Trophoblast cell (in vitro differentiated cells and primary cell): ENCODE measurements around the gene GALNT1.

ENCODE experiments used
- DNase-seq, 2 donors: peaks; one replicate each; pipeline ENCODE4 v3.0.0-alpha.2; 2016
- H2AFZ ChIP-seq: 2 replicates; pipeline ENCODE4 v1.6.1; 2013; ENCODE audit warnings: low read length, moderate library complexity, mild to moderate bottlenecking; ENCODE audit not compliant: insufficient read depth, poor library complexity
- H2AK5ac ChIP-seq: 2 replicates; pipeline ENCODE4 v1.6.1; 2013; ENCODE audit warnings: mild to moderate bottlenecking, low read length
- H2BK120ac ChIP-seq: 2 replicates; pipeline ENCODE4 v1.6.1; 2013; ENCODE audit warnings: low read length, mild to moderate bottlenecking, moderate library complexity; ENCODE audit not compliant: insufficient read depth, poor library complexity
- H2BK12ac ChIP-seq: 2 replicates; pipeline ENCODE4 v1.6.1; 2013; ENCODE audit warnings: mild to moderate bottlenecking, low read length, moderate library complexity
- H2BK5ac ChIP-seq: 2 replicates; pipeline ENCODE4 v1.6.1; 2013; ENCODE audit warnings: low read length, low read depth, moderate library complexity, mild to moderate bottlenecking; ENCODE audit not compliant: poor library complexity
- H3K14ac ChIP-seq: 2 replicates; pipeline ENCODE4 v1.6.1; 2013; ENCODE audit warnings: mild to moderate bottlenecking, low read length
- H3K18ac ChIP-seq: 2 replicates; pipeline ENCODE4 v1.6.1; 2013; ENCODE audit warnings: mild to moderate bottlenecking, low read length
- H3K23ac ChIP-seq: 2 replicates; pipeline ENCODE4 v1.6.1; 2013; ENCODE audit warnings: low read length
- H3K27ac ChIP-seq: 2 replicates; pipeline ENCODE4 v1.5.1; 2013; ENCODE audit warnings: low read depth, mild to moderate bottlenecking, inconsistent platforms, low read length, moderate library complexity
- H3K27me3 ChIP-seq: 2 replicates; pipeline ENCODE4 v1.6.1; 2013; ENCODE audit warnings: inconsistent platforms, mild to moderate bottlenecking, low read length, moderate library complexity; ENCODE audit not compliant: insufficient read depth
- H3K36me3 ChIP-seq, 2 experiments: 1 replicate in 1 of 2; 2 replicates in 1 of 2; pipeline ENCODE4 v1.6.1; 2013; ENCODE audit warnings: low read length in 2 of 2, mild to moderate bottlenecking in 2 of 2, moderate library complexity in 1 of 2; ENCODE audit not compliant: insufficient read depth in 2 of 2, control insufficient read depth in 1 of 2
- H3K4ac ChIP-seq: 2 replicates; pipeline ENCODE4 v1.6.1; 2013; ENCODE audit warnings: low read depth, mild to moderate bottlenecking, low read length, moderate library complexity
- H3K4me1 ChIP-seq, 2 experiments: 1 replicate in 1 of 2; 2 replicates in 1 of 2; pipeline ENCODE4 v1.6.1; 2013; ENCODE audit warnings: low read length in 2 of 2, mild to moderate bottlenecking in 2 of 2, moderate library complexity in 1 of 2; ENCODE audit not compliant: insufficient read depth in 2 of 2, control insufficient read depth in 1 of 2
- H3K4me2 ChIP-seq: 2 replicates; pipeline ENCODE4 v1.6.1; 2013; ENCODE audit warnings: inconsistent platforms, mild to moderate bottlenecking, low read length, moderate library complexity
- H3K4me3 ChIP-seq: 2 replicates; pipeline ENCODE4 v1.5.1; 2013; ENCODE audit warnings: mild to moderate bottlenecking, low read depth, low read length, inconsistent platforms
- H3K79me1 ChIP-seq: one replicate; pipeline ENCODE4 v1.6.1; 2013; ENCODE audit warnings: low read length
- H3K79me2 ChIP-seq: 2 replicates; pipeline ENCODE4 v1.6.1; 2013; ENCODE audit warnings: low read length, mild to moderate bottlenecking; ENCODE audit not compliant: control insufficient read depth, insufficient read depth, poor library complexity
- H3K9ac ChIP-seq: 2 replicates; pipeline ENCODE4 v1.6.1; 2013; ENCODE audit warnings: mild to moderate bottlenecking, low read length
- H3K9me3 ChIP-seq: 2 replicates; pipeline ENCODE4 v1.6.1; 2013; ENCODE audit warnings: low read depth, mild to moderate bottlenecking, control low read depth, inconsistent platforms, low read length; ENCODE audit not compliant: insufficient read depth
- H4K12ac ChIP-seq: 2 replicates; pipeline ENCODE4 v1.6.1; 2013; ENCODE audit warnings: low read depth, mild to moderate bottlenecking, low read length, moderate library complexity
- H4K8ac ChIP-seq: 2 replicates; pipeline ENCODE4 v1.6.1; 2013; ENCODE audit warnings: low read depth, mild to moderate bottlenecking, low read length, moderate library complexity
- H4K91ac ChIP-seq: one replicate; pipeline ENCODE4 v1.6.1; 2013; ENCODE audit warnings: low read depth, mild to moderate bottlenecking, low read length, moderate library complexity
- WGBS: extraction: QIAGEN DNeasy Blood & Tissue Kit; methylation state at CpG from one replicate; pipeline ENCODE4 v1.1.7; 2013; ENCODE audit warnings: missing lambda C conversion rate; ENCODE audit not compliant: insufficient read length, insufficient coverage; ENCODE audit errors: extremely low coverage; 5-methylcytosine and 5-hydroxymethylcytosine counted together

The GALNT1 gene

GRCh38 chr18:35634323-35634722 is 52.8 kb downstream of the GALNT1 start:
- Histone ChIP-seq H2BK120ac (peak overlapping the region; percentile 3), H3K36me3 (peaks cover 0 to 2% of the 10 kb centered on the region in 2 experiments), H3K79me1 (peaks cover 5% of the 10 kb centered on the region), H3K18ac (no peak overlapping the region), H3K4me2 (no peak overlapping the region), H3K4me1 (peaks cover 0 to 7% of the 10 kb centered on the region in 2 experiments), H2BK5ac (peak overlapping the region; percentile 64), H4K8ac (no peak overlapping the region), H2AK5ac (no peak overlapping the region), H3K23ac (no peak overlapping the region), H2BK12ac (peak overlapping the region; percentile 85), H3K9ac (no peak overlapping the region), H4K91ac (peak overlapping the region; percentile 33), H3K14ac (no peak overlapping the region), H3K79me2 (no peaks in the 10 kb centered on the region), H4K12ac (no peak overlapping the region), H3K27ac (peak overlapping the region; percentile 90), H2AFZ (no peak overlapping the region), H3K4me3 (no peak overlapping the region), H3K9me3 (peaks cover 3% of the 10 kb centered on the region), H3K4ac (no peak overlapping the region), H3K27me3 (no peaks in the 10 kb centered on the region)
- DNase-seq = peak in 1 of 2 donors; percentile 18
- WGBS = no CpG with 5 or more reads among the region's 5 CpGs

GRCh38 chr18:35635170-35635569 is 53.6 kb downstream of the GALNT1 start:
- Histone ChIP-seq H3K9ac (no peak overlapping the region), H3K18ac (no peak overlapping the region), H3K23ac (no peak overlapping the region), H3K14ac (no peak overlapping the region), H2BK12ac (no peak overlapping the region), H2BK5ac (no peak overlapping the region), H3K79me2 (no peaks in the 10 kb centered on the region), H3K4ac (no peak overlapping the region), H3K9me3 (peaks cover 3% of the 10 kb centered on the region), H3K4me1 (peaks cover 0 to 7% of the 10 kb centered on the region in 2 experiments), H2BK120ac (no peak overlapping the region), H3K27me3 (no peaks in the 10 kb centered on the region), H3K4me2 (no peak overlapping the region), H3K36me3 (peaks cover 0 to 2% of the 10 kb centered on the region in 2 experiments), H3K79me1 (peaks cover 5% of the 10 kb centered on the region), H3K4me3 (no peak overlapping the region), H4K8ac (no peak overlapping the region), H4K12ac (no peak overlapping the region), H3K27ac (peak overlapping the region; percentile 90), H2AK5ac (no peak overlapping the region), H4K91ac (no peak overlapping the region), H2AFZ (no peak overlapping the region)
- no CpG with 5 or more reads among the region's 1 CpG for WGBS
- DNase-seq = peak in 1 of 2 donors; percentile 13

- no peak overlapping the region for H3K23ac ChIP-seq
- peak overlapping the region; percentile 0 for H2AK5ac ChIP-seq
- peaks cover 0 to 7% of the 10 kb centered on the region in 2 experiments for H3K4me1 ChIP-seq
- H3K4me2 ChIP-seq = no peak overlapping the region
- H3K79me2 ChIP-seq = no peaks in the 10 kb centered on the region
- H3K79me1 ChIP-seq = peaks cover 5% of the 10 kb centered on the region
- peak overlapping the region; percentile 31 for H3K27ac ChIP-seq
- peak overlapping the region; percentile 29 for H4K91ac ChIP-seq
- peaks cover 0 to 2% of the 10 kb centered on the region in 2 experiments for H3K36me3 ChIP-seq
- no peak overlapping the region for H3K18ac ChIP-seq
- peaks cover 3% of the 10 kb centered on the region for H3K9me3 ChIP-seq
- peak overlapping the region; percentile 40 for H2BK12ac ChIP-seq
- H3K4me3 ChIP-seq = no peak overlapping the region
- no peak for DNase-seq
- H3K4ac ChIP-seq = peak overlapping the region; percentile 19
- H3K14ac ChIP-seq = no peak overlapping the region
- H2BK5ac ChIP-seq = no peak overlapping the region
- peak overlapping the region; percentile 1 for H2BK120ac ChIP-seq
- WGBS = no CpG with 5 or more reads among the region's 5 CpGs
- no peak overlapping the region for H4K8ac ChIP-seq
- H3K9ac ChIP-seq = no peak overlapping the region
- no peak overlapping the region for H4K12ac ChIP-seq
- H3K27me3 ChIP-seq = no peaks in the 10 kb centered on the region
- no peak overlapping the region for H2AFZ ChIP-seq
Measured at GRCh38 chr18:35637227-35637626, 55.7 kb downstream of the GALNT1 start.

GRCh38 chr18:35639296-35639695 is 57.8 kb downstream of the GALNT1 start:
- Histone ChIP-seq H3K4me1 (peaks cover 0 to 6% of the 10 kb centered on the region in 2 experiments), H3K9me3 (peaks cover 3% of the 10 kb centered on the region), H2BK5ac (no peak overlapping the region), H2AFZ (no peak overlapping the region), H3K36me3 (peaks cover 0 to 2% of the 10 kb centered on the region in 2 experiments), H3K4me3 (no peak overlapping the region), H2BK12ac (no peak overlapping the region), H2BK120ac (no peak overlapping the region), H3K4ac (peak overlapping the region; percentile 31), H4K12ac (no peak overlapping the region), H3K9ac (no peak overlapping the region), H2AK5ac (no peak overlapping the region), H3K27me3 (no peaks in the 10 kb centered on the region), H4K91ac (no peak overlapping the region), H3K27ac (no peak overlapping the region), H3K14ac (no peak overlapping the region), H3K18ac (no peak overlapping the region), H4K8ac (no peak overlapping the region), H3K79me2 (no peaks in the 10 kb centered on the region), H3K79me1 (peaks cover 4% of the 10 kb centered on the region), H3K4me2 (no peak overlapping the region), H3K23ac (no peak overlapping the region)
- DNase-seq = peak in 1 of 2 donors; percentile 54
- WGBS = no CpG with 5 or more reads among the region's 4 CpGs
